G401.6 (cell line): ENCODE data around the gene AGBL2.
"Not testable (repeated sequence)": the region's sequence is repeated elsewhere in the genome, so short reads cannot be mapped to it uniquely, and the experiment has no call there.

ENCODE experiments used
- FAIRE-seq: peaks from 2 replicates; lab custom pipeline; 2012; peaks lifted over from hg19 to GRCh38; lab: Jason Lieb, UNC

AGBL2 gene, protein sequence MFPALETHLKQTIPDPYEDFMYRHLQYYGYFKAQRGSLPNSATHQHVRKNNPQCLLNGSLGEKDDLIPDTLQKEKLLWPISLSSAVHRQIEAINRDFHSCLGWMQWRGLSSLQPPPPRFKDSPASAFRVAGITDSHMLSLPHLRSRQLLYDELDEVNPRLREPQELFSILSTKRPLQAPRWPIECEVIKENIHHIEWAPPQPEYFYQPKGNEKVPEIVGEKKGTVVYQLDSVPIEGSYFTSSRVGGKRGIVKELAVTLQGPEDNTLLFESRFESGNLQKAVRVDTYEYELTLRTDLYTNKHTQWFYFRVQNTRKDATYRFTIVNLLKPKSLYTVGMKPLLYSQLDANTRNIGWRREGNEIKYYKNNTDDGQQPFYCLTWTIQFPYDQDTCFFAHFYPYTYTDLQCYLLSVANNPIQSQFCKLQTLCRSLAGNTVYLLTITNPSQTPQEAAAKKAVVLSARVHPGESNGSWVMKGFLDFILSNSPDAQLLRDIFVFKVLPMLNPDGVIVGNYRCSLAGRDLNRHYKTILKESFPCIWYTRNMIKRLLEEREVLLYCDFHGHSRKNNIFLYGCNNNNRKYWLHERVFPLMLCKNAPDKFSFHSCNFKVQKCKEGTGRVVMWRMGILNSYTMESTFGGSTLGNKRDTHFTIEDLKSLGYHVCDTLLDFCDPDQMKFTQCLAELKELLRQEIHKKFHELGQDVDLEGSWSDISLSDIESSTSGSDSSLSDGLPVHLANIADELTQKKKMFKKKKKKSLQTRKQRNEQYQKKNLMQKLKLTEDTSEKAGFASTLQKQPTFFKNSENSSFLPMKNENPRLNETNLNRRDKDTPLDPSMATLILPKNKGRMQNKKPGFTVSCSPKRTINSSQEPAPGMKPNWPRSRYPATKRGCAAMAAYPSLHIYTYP

DNA sequence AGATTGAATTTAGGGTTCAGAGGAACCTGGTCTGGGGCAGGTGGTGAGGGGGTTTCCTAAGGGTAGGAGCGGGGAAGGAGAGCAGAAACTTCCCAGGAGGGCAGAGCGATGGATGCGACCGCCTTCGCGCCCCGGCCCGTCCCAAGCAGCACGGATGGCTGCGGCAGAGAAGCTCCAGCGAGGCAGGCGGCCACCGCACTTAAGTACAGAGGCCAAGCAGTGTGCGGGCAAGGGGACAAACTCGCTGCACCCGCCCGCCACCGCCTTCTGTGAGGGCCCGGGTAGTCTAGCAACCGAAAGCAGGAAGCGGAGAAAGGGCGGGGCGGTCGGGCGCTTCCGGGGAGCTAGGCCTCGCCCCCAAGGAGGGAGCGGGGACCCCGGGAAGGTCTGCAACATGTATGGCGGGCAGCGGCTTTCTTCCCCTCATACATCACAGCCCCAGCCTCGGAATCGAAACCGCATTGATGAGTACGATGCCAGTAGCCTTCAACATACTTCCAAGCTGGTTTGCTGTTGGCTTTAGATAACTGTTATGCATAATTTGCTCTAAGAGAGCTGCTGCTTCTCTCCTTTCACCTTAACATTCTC, at the start of gene AGBL2:
AGBL2 (minus strand) TSS at position 288 of the 588 bp plus-strand sequence. CDS start 719 bp downstream, outside the sequence.
- FAIRE-seq: no peak

- not testable (repeated sequence) for FAIRE-seq
Observed at GRCh38 chr11:47759291-47759690, 44.1 kb upstream of the AGBL2 start.

GRCh38 chr11:47756208-47756607, 41.0 kb upstream of the AGBL2 start:
- FAIRE-seq: no peak

- FAIRE-seq: no peak
Observed at GRCh38 chr11:47750725-47751124, 35.6 kb upstream of the AGBL2 start.

GRCh38 chr11:47742494-47742893, 27.3 kb upstream of the AGBL2 start:
- FAIRE-seq: not testable (repeated sequence)

GRCh38 chr11:47737817-47738216, 22.6 kb upstream of the AGBL2 start:
- not testable (repeated sequence) for FAIRE-seq

GRCh38 chr11:47732271-47732670, 17.1 kb upstream of the AGBL2 start:
- no peak for FAIRE-seq

DNA sequence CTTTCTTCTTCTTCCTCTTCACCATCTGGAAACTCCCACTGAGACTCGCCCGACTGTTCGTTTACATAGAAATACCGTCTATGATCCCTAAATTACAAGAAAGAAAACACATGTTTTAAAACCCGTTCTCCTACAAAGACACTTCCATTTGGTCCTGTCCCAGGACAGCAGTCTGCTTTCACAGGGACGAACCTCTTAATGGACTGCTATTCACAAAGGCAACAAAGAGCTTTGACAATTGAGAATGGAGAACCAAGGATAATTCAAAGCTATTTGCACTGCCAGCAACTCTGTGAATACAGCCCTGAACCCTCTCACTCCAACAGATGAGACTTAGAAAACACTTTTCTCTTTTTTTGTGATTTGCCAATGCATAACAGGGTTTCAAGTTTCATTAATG, 16.3 kb upstream of the AGBL2 start:
- FAIRE-seq: no peak

DNA sequence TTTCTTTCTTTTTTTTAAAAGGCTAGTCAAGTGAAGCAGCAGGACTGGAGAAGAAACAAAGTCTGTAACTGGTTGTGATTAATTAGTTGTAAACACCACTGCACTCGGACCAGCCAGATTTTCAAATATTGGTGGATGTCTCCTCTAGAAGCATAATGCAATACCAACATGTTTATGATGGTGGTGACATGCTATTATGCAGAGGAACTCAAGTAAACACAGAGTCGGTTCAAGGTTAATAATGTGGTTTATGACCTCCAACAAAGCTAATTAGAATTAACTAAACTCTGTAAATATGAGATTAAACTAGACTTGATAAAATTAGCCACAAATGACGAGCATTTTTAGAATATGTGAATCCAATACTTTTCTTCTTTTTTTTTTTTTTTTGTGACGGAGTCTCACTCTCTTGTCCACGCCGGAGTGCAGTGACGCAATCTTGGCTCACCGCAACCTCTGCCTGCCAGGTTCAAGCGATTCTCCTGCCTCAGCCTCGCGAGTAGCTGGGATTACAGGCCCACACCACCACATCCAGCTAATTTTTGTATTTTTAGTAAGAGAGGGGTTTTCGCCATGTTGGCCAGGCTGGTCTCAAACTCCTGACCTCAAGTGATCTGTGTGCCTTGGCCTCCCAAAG, 11.8 kb upstream of the AGBL2 start:
- no peak for FAIRE-seq

DNA sequence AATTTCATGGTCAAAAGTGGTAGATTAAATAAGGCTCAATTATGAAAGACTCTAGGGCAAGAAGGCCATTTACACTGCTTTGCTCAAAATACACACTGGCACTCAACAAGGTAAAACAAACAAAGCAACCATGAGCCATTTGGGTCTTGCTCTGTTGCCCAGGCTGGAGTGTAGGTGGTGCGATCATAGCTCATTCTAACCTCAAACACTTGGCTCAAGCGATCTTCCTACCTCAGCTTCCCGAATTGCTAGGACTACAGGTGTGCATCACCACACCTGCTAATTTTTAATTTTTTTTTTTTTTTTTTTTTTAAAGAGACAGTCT, 10.9 kb upstream of the AGBL2 start:
- no peak for FAIRE-seq

GRCh38 chr11:47725442-47726117, 10.4 kb upstream of the AGBL2 start:
- no peak for FAIRE-seq

- FAIRE-seq: no peak
Observed at GRCh38 chr11:47724041-47724729, 9.0 kb upstream of the AGBL2 start.

DNA sequence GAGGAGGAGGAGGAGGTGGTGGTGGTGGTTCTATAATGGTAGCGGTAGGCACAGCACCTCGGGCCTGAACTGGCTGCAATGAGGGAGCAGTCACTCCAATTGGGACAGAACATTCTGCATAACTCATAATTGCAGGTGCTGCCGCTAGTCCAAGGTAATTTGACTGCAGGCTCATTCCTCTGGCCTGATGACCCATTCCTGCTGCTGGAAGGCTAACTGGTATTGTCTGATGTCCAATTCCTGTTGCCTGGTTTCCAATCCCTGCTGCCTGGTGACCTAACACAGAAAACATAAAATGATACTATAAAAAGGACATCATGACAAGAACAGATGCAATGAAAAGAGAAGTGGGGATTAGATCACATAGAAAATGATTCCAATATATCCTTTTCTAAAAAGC, 7.9 kb upstream of the AGBL2 start:
- no peak for FAIRE-seq

GRCh38 chr11:47720651-47721050, 5.5 kb upstream of the AGBL2 start:
- no peak for FAIRE-seq

- FAIRE-seq: no peak
Observed at GRCh38 chr11:47716692-47717091, 1.5 kb upstream of the AGBL2 start.

GRCh38 chr11:47714554-47715081, 551 bp downstream of the AGBL2 start:
- FAIRE-seq: no peak

- FAIRE-seq: no peak
Observed at GRCh38 chr11:47711816-47712215, 3.4 kb downstream of the AGBL2 start.

DNA sequence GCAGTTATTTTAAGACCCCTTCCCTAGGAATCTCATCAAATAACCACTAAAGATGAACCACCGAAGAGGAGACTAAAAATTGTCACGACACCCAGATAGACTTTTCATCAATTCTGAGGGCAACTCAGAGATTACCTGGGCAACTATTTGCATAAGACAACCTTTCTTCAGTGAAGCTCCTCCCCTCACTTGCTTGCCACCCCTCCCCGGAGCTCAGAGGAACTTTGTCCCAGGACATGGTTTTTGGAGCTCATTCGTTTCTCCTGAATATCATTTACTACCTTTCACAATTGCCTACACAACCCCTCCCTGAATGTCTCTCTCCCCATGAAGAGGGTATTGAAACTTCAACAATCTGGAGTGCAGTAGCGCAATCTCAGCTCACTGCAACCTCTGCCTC, 3.9 kb downstream of the AGBL2 start:
- no peak for FAIRE-seq

DNA sequence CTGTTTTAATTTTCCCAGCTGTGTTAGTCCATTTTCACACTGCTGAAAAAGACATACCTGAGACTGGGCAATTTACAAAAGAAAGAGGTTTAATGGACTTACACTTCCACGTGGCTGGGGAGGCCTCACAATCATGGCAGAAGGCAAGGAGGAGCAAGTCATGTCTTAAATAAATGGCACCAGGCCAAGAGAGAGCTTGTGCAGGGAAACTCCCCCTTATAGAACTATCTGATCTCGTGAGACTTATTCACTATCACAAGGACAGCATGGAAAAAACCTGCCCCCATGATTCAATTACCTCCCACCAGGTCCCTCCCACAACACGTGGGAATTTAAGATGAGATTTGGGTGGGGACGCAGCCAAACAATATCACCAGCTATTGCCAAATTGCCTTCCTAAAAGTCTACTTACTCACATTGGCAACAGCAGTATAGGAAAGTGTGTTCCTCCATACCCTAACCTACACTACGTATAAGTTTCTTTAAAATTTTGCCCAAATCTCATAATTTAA, 7.8 kb downstream of the AGBL2 start:
- FAIRE-seq: not testable (repeated sequence)

DNA sequence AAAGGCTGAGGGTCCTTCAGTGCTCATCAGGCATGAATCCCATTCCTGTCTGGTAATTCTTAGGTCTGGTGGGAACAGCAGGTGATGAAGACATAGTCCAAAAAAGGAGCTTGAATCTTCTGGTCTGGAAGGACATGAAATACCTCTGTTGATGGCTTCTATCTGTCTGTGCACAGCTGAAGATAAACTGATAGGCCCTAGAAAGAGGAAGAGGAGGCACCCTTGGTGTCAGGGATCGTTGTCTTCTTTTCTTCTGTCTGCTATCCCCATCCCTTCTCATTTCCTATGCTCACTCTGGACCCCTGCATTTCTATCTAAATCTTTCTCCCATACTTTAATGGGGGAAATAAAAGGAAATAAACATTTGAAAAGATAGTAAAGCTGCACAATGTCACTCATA, 9.4 kb downstream of the AGBL2 start:
- no peak for FAIRE-seq

GRCh38 chr11:47691979-47692378, 23.2 kb downstream of the AGBL2 start:
- FAIRE-seq: no peak
